ENCODE data around the gene SEMA7A.

The SEMA7A gene

DNA sequence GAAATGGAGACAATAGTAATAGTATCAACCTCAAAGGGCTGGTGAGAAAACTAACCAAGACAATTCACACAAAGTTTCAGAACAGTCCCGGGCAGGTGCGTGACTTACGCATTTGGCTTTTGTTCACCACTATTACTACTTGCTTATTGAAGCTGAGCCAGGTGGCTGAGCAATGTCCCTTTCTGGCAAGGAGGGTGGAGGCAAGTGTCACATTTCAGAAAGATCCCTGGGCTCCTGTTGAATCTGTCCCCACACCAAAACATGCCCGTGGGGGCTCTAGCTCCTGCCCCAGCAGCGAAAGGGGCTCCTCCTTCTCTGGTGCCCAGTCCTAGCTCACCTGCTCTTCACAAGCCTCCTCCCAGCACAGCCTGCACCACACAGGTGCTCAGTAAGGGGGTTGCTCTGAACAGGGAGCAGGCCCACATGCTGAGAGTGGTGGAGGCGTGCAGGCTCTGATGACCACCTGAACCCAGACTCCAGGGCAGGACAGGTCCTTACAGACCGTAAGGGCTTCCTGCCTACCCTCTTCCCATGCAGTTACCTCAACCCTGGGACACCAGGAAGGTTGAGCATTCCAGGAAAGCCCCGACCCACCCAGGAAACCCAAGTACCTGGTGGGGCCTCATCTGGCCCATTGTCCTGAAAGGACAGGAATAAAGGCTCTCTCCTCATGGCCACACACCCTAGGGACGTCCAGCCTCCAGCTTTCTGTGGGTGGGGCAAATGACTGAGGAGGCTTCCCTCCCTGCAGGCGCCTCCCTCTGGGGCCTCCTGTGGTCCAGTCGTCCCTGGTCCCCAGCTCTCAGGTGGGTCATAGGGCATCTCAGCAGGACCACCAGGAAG lies 32.6 kb downstream of the SEMA7A start:
- no peaks in the 10 kb centered on the region for H3K79me2 ChIP-seq (ENCODE audit: insufficient read depth, low read length)
- H2AFZ ChIP-seq (ENCODE audit: low read depth, low read length, severe bottlenecking): no peak overlapping the region
- no peaks in the 10 kb centered on the region; the same call in 1 of the 2 replicates for H3F3A ChIP-seq (ENCODE audit: insufficient read depth)
- no peaks in the 10 kb centered on the region for H3K9me2 ChIP-seq (replicated peaks; ENCODE audit: insufficient read depth, low read length)
- no peaks in the 10 kb centered on the region for H4K20me1 ChIP-seq (ENCODE audit: low read depth, low read length)
- no peak overlapping the region for H3K27ac ChIP-seq (ENCODE audit: low read depth, low read length)
- H3K9ac ChIP-seq (ENCODE audit: low read length): no peak overlapping the region
- H3K4me3 ChIP-seq (ENCODE audit: insufficient read depth, low read length, poor library complexity, severe bottlenecking): no peak overlapping the region
- H3K4me2 ChIP-seq (ENCODE audit: low read depth, low read length, poor library complexity, severe bottlenecking): no peak overlapping the region
- no peak for TF ChIP-seq EZH2phosphoT487 (conservative IDR thresholded peaks at IDR 0.05; ENCODE audit: low read length)
- TF ChIP-seq, protein P1, sequence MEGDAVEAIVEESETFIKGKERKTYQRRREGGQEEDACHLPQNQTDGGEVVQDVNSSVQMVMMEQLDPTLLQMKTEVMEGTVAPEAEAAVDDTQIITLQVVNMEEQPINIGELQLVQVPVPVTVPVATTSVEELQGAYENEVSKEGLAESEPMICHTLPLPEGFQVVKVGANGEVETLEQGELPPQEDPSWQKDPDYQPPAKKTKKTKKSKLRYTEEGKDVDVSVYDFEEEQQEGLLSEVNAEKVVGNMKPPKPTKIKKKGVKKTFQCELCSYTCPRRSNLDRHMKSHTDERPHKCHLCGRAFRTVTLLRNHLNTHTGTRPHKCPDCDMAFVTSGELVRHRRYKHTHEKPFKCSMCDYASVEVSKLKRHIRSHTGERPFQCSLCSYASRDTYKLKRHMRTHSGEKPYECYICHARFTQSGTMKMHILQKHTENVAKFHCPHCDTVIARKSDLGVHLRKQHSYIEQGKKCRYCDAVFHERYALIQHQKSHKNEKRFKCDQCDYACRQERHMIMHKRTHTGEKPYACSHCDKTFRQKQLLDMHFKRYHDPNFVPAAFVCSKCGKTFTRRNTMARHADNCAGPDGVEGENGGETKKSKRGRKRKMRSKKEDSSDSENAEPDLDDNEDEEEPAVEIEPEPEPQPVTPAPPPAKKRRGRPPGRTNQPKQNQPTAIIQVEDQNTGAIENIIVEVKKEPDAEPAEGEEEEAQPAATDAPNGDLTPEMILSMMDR (IDR thresholded peaks at IDR 0.05; ENCODE audit: insufficient read depth, low read length, poor library complexity, severe bottlenecking): no peak
- H3K9me3 ChIP-seq (ENCODE audit: insufficient read depth, low read length): no peaks in the 10 kb centered on the region
- no peaks in the 10 kb centered on the region for H3K27me3 ChIP-seq (ENCODE audit: low read length)
- no peaks in the 10 kb centered on the region for H3K36me3 ChIP-seq (ENCODE audit: low read length)

DNA sequence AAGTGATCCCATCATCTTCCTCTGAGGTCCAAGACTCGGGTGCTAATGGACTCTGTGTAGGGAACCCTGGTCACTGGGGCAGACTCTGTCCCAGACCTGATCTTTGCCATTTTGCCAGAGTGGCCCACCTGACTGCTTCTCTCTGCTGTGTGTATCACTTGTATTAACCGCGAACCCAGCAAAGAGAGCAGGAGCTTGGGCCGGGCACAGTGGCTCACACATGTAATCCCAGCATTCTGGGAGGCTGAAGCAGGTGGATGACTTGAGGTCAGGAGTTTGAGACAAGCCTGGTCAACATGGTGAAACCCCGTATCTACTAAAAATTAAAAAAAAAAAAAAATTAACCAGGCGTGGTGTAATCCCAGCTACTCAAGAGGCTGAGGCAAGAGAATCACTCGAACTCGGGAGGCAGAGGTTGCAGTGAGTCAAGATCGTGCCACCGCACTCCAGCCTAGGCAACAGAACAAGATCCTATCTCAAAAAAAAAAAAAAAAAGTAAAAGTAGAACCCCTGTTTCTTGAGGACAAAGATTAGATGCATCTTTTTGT lies 33.4 kb downstream of the SEMA7A start:
- Histone ChIP-seq H3K27ac (ENCODE audit: low read depth, low read length) (no peak overlapping the region), H3K79me2 (ENCODE audit: insufficient read depth, low read length) (no peaks in the 10 kb centered on the region), H2AFZ (ENCODE audit: low read depth, low read length, severe bottlenecking) (no peak overlapping the region), H3K9ac (ENCODE audit: low read length) (no peak overlapping the region), H3F3A (ENCODE audit: insufficient read depth) (no peaks in the 10 kb centered on the region; the same call in 1 of the 2 replicates), H3K4me2 (ENCODE audit: low read depth, low read length, poor library complexity, severe bottlenecking) (no peak overlapping the region), H4K20me1 (ENCODE audit: low read depth, low read length) (no peaks in the 10 kb centered on the region), H3K9me2 (replicated peaks; ENCODE audit: insufficient read depth, low read length) (no peaks in the 10 kb centered on the region), H3K36me3 (ENCODE audit: low read length) (no peaks in the 10 kb centered on the region), H3K4me3 (ENCODE audit: insufficient read depth, low read length, poor library complexity, severe bottlenecking) (no peak overlapping the region), H3K9me3 (ENCODE audit: insufficient read depth, low read length) (no peaks in the 10 kb centered on the region), H3K27me3 (ENCODE audit: low read length) (no peaks in the 10 kb centered on the region)
- TF ChIP-seq, protein P1 (IDR thresholded peaks at IDR 0.05; ENCODE audit: insufficient read depth, low read length, poor library complexity, severe bottlenecking): no peak
- no peak for TF ChIP-seq EZH2phosphoT487 (conservative IDR thresholded peaks at IDR 0.05; ENCODE audit: low read length)

GRCh38 chr15:74399511-74400312 lies 34.0 kb downstream of the SEMA7A start:
- no peak overlapping the region for H3K9ac ChIP-seq (ENCODE audit: low read length)
- no peaks in the 10 kb centered on the region for H3K27me3 ChIP-seq (ENCODE audit: low read length)
- no peaks in the 10 kb centered on the region for H4K20me1 ChIP-seq (ENCODE audit: low read depth, low read length)
- TF ChIP-seq, protein P1 (IDR thresholded peaks at IDR 0.05; ENCODE audit: insufficient read depth, low read length, poor library complexity, severe bottlenecking): no peak
- TF ChIP-seq EZH2phosphoT487 (conservative IDR thresholded peaks at IDR 0.05; ENCODE audit: low read length): no peak
- H3K4me3 ChIP-seq (ENCODE audit: insufficient read depth, low read length, poor library complexity, severe bottlenecking): no peak overlapping the region
- no peaks in the 10 kb centered on the region; the same call in 1 of the 2 replicates for H3F3A ChIP-seq (ENCODE audit: insufficient read depth)
- H3K4me2 ChIP-seq (ENCODE audit: low read depth, low read length, poor library complexity, severe bottlenecking): no peak overlapping the region
- no peaks in the 10 kb centered on the region for H3K79me2 ChIP-seq (ENCODE audit: insufficient read depth, low read length)
- H2AFZ ChIP-seq (ENCODE audit: low read depth, low read length, severe bottlenecking): no peak overlapping the region
- no peaks in the 10 kb centered on the region for H3K36me3 ChIP-seq (ENCODE audit: low read length)
- no peaks in the 10 kb centered on the region for H3K9me3 ChIP-seq (ENCODE audit: insufficient read depth, low read length)
- no peaks in the 10 kb centered on the region for H3K9me2 ChIP-seq (replicated peaks; ENCODE audit: insufficient read depth, low read length)
- no peak overlapping the region for H3K27ac ChIP-seq (ENCODE audit: low read depth, low read length)
